ENCODE results near the gene SOCS3.

SOCS3 gene

DNA sequence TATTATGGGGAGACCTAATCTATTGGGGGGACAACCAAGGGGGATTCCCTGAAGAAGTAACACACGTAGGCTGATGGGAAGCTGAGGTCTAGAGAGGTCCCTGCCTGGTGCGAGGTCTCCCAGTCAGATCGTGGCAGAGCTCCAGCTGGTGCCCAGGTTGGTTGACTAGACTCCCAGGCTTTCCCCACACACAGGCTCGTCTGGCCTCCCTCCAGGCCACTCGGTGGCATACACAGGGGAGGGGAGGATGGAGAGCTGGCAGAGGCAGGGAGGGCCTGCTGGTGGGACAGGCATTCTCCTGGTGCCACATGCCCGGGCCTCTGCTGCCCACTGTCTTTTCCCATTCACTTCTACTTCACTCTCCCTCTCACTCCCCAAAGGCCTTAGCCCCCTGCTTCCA is 8.5 kb upstream of the SOCS3 start:
- ChIA-PET CTCF (interaction anchor here (0.5 to 1.5 kb wide), 4 partner anchors 14 to 377 kb away, joined by 3 to 5 read pairs (median 4); no protein-coding TSS in a partner anchor), POLR2A (interaction anchor here (1.1 kb wide), 1 partner anchor 10 kb away, joined by 4 read pairs; the partner anchor contains the start of gene PGS1)
- TF ChIP-seq, protein P1, sequence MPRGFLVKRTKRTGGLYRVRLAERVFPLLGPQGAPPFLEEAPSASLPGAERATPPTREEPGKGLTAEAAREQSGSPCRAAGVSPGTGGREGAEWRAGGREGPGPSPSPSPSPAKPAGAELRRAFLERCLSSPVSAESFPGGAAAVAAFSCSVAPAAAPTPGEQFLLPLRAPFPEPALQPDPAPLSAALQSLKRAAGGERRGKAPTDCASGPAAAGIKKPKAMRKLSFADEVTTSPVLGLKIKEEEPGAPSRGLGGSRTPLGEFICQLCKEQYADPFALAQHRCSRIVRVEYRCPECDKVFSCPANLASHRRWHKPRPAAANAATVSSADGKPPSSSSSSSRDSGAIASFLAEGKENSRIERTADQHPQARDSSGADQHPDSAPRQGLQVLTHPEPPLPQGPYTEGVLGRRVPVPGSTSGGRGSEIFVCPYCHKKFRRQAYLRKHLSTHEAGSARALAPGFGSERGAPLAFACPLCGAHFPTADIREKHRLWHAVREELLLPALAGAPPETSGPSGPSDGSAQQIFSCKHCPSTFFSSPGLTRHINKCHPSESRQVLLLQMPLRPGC (tag by site-specific recombination; IDR thresholded peaks at IDR 0.05): no peak
- no peak for TF ChIP-seq ZNF610 (tag by site-specific recombination; IDR thresholded peaks at IDR 0.05; ENCODE audit: borderline replicate concordance)
- TF ChIP-seq ZNF626 (tag by site-specific recombination; IDR thresholded peaks at IDR 0.05): no peak
- TF ChIP-seq, protein P2, sequence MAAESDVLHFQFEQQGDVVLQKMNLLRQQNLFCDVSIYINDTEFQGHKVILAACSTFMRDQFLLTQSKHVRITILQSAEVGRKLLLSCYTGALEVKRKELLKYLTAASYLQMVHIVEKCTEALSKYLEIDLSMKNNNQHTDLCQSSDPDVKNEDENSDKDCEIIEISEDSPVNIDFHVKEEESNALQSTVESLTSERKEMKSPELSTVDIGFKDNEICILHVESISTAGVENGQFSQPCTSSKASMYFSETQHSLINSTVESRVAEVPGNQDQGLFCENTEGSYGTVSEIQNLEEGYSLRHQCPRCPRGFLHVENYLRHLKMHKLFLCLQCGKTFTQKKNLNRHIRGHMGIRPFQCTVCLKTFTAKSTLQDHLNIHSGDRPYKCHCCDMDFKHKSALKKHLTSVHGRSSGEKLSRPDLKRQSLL (tag by site-specific recombination; IDR thresholded peaks at IDR 0.05): no peak
- no peak for TF ChIP-seq ZNF16 (tag by site-specific recombination; IDR thresholded peaks at IDR 0.05; ENCODE audit: low read depth)
- TF ChIP-seq ZEB2 (tag by site-specific recombination; IDR thresholded peaks at IDR 0.05): no peak
- TF ChIP-seq ZBTB20 (tag by site-specific recombination; IDR thresholded peaks at IDR 0.05): no peak
- TF ChIP-seq, protein P3, sequence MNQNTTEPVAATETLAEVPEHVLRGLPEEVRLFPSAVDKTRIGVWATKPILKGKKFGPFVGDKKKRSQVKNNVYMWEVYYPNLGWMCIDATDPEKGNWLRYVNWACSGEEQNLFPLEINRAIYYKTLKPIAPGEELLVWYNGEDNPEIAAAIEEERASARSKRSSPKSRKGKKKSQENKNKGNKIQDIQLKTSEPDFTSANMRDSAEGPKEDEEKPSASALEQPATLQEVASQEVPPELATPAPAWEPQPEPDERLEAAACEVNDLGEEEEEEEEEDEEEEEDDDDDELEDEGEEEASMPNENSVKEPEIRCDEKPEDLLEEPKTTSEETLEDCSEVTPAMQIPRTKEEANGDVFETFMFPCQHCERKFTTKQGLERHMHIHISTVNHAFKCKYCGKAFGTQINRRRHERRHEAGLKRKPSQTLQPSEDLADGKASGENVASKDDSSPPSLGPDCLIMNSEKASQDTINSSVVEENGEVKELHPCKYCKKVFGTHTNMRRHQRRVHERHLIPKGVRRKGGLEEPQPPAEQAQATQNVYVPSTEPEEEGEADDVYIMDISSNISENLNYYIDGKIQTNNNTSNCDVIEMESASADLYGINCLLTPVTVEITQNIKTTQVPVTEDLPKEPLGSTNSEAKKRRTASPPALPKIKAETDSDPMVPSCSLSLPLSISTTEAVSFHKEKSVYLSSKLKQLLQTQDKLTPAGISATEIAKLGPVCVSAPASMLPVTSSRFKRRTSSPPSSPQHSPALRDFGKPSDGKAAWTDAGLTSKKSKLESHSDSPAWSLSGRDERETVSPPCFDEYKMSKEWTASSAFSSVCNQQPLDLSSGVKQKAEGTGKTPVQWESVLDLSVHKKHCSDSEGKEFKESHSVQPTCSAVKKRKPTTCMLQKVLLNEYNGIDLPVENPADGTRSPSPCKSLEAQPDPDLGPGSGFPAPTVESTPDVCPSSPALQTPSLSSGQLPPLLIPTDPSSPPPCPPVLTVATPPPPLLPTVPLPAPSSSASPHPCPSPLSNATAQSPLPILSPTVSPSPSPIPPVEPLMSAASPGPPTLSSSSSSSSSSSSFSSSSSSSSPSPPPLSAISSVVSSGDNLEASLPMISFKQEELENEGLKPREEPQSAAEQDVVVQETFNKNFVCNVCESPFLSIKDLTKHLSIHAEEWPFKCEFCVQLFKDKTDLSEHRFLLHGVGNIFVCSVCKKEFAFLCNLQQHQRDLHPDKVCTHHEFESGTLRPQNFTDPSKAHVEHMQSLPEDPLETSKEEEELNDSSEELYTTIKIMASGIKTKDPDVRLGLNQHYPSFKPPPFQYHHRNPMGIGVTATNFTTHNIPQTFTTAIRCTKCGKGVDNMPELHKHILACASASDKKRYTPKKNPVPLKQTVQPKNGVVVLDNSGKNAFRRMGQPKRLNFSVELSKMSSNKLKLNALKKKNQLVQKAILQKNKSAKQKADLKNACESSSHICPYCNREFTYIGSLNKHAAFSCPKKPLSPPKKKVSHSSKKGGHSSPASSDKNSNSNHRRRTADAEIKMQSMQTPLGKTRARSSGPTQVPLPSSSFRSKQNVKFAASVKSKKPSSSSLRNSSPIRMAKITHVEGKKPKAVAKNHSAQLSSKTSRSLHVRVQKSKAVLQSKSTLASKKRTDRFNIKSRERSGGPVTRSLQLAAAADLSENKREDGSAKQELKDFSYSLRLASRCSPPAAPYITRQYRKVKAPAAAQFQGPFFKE (tag by site-specific recombination; IDR thresholded peaks at IDR 0.05; ENCODE audit: borderline replicate concordance): no peak
- no peak for TF ChIP-seq ZNF629 (tag by site-specific recombination; IDR thresholded peaks at IDR 0.05)
- no peak for TF ChIP-seq ZBTB7A (tag by site-specific recombination; IDR thresholded peaks at IDR 0.05; ENCODE audit: low read depth)
- TF ChIP-seq, protein P4, sequence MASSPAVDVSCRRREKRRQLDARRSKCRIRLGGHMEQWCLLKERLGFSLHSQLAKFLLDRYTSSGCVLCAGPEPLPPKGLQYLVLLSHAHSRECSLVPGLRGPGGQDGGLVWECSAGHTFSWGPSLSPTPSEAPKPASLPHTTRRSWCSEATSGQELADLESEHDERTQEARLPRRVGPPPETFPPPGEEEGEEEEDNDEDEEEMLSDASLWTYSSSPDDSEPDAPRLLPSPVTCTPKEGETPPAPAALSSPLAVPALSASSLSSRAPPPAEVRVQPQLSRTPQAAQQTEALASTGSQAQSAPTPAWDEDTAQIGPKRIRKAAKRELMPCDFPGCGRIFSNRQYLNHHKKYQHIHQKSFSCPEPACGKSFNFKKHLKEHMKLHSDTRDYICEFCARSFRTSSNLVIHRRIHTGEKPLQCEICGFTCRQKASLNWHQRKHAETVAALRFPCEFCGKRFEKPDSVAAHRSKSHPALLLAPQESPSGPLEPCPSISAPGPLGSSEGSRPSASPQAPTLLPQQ (tag by site-specific recombination; IDR thresholded peaks at IDR 0.05): no peak
- no peak for TF ChIP-seq TRIM28 (IDR thresholded peaks at IDR 0.05; ENCODE audit: borderline replicate concordance, low read length)
- TF ChIP-seq ZNF354C (tag by site-specific recombination; IDR thresholded peaks at IDR 0.05; ENCODE audit: borderline replicate concordance, low read depth): no peak
- TF ChIP-seq ZNF785 (tag by site-specific recombination; IDR thresholded peaks at IDR 0.05): no peak
- no peak for TF ChIP-seq PRDM1 (tag by site-specific recombination; IDR thresholded peaks at IDR 0.05)
- TF ChIP-seq, protein P5, sequence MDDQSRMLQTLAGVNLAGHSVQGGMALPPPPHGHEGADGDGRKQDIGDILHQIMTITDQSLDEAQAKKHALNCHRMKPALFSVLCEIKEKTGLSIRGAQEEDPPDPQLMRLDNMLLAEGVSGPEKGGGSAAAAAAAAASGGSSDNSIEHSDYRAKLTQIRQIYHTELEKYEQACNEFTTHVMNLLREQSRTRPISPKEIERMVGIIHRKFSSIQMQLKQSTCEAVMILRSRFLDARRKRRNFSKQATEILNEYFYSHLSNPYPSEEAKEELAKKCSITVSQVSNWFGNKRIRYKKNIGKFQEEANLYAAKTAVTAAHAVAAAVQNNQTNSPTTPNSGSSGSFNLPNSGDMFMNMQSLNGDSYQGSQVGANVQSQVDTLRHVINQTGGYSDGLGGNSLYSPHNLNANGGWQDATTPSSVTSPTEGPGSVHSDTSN (CRISPR knock-in tag; IDR thresholded peaks at IDR 0.05): no peak
- TF ChIP-seq ZNF777 (tag by site-specific recombination; IDR thresholded peaks at IDR 0.05; ENCODE audit: borderline replicate concordance): no peak
- no peaks in the 10 kb centered on the region for H3K36me3 ChIP-seq (ENCODE audit: control insufficient read depth in 2 of 2, insufficient read depth in 1 of 2, low read length in 2 of 2)
- H3K4me3 ChIP-seq (ENCODE audit: low read depth, low read length): no peak overlapping the region
- H3K9me3 ChIP-seq (ENCODE audit: control insufficient read depth, insufficient read depth, low read depth, low read length): no peaks in the 10 kb centered on the region
- H3K4me1 ChIP-seq (ENCODE audit: control insufficient read depth, insufficient read depth, low read length): no peaks in the 10 kb centered on the region
- no peak overlapping the region for H3K27ac ChIP-seq (ENCODE audit: extremely low read depth, low read depth, low read length)
